Large intestine (tissue), 3 donors: ENCODE measurements around the gene WBP1L. TPM values are rescaled to one million over a fixed set of nuclear protein-coding genes. Genes with fewer than 3 reads are reported as not detected.
"Not testable (repeated sequence)": the region's sequence is repeated elsewhere in the genome, so short reads cannot be mapped to it uniquely, and the experiment has no call there.

Experiments
- DNase-seq, 2 donors: peaks; one replicate each; pipeline versions ENCODE4 v3.0.0 to v3.0.0-alpha.2; 2013
- H3K27ac ChIP-seq: one replicate; pipeline ENCODE4 v1.5.1; 2013; ENCODE audit warnings: low read length
- H3K27me3 ChIP-seq: 2 replicates; pipeline ENCODE4 v1.6.1; 2013; ENCODE audit warnings: low read length; ENCODE audit not compliant: control insufficient read depth, insufficient read depth
- H3K36me3 ChIP-seq: 2 replicates; pipeline ENCODE4 v1.6.1; 2013; ENCODE audit warnings: low read length; ENCODE audit not compliant: control insufficient read depth, insufficient read depth
- H3K4me1 ChIP-seq: one replicate; pipeline ENCODE4 v1.6.1; 2013; ENCODE audit warnings: low read length; ENCODE audit not compliant: control insufficient read depth, insufficient read depth
- H3K4me3 ChIP-seq: one replicate; pipeline ENCODE4 v1.5.1; 2013; ENCODE audit warnings: low read length
- H3K9me3 ChIP-seq: one replicate; pipeline ENCODE4 v1.6.1; 2013; ENCODE audit warnings: mild to moderate bottlenecking, low read depth, low read length, moderate library complexity; ENCODE audit not compliant: control insufficient read depth
- WGBS: methylation state at CpG from one replicate; pipeline ENCODE4 v1.1.5; 2013; ENCODE audit warnings: low lambda C conversion rate; ENCODE audit not compliant: insufficient coverage; 5-methylcytosine and 5-hydroxymethylcytosine counted together
- polyA plus RNA-seq: library from polyadenylated mRNA; unstranded; fragments of 120-200 nt; gene quantifications from one replicate; pipeline ENCODE4 v1.2.1, GENCODE V29; 2013

Gene WBP1L
- polyA plus RNA-seq, 1 donor, result 34.6 TPM

DNA sequence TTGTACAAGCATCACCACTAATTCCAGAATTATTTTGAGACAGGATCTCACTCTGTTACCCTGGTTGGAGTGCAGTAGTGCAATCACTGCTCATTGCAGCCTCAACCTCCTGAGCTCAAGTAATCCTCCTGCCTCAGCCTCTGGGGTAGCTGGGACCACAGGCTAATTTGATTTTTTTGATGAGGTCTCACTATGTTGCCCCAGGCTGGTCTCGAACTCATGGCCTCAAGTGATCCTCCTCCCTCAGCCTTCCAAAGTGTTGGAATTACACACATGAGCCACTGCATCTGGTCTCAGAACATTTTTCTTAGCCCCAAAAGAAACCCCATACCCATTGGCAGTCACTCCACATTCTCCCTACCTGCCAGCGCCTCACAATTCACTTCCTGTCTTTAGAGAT lies 3.5 kb upstream of the WBP1L start:
- Histone ChIP-seq H3K27ac (no peak overlapping the region), H3K4me3 (no peak overlapping the region), H3K4me1 (peaks cover 23% of the 10 kb centered on the region), H3K27me3 (no peaks in the 10 kb centered on the region), H3K9me3 (no peaks in the 10 kb centered on the region), H3K36me3 (peaks cover 14% of the 10 kb centered on the region)
- DNase-seq, result no peak
- WGBS, result no CpG with 5 or more reads among the region's 2 CpGs

DNA sequence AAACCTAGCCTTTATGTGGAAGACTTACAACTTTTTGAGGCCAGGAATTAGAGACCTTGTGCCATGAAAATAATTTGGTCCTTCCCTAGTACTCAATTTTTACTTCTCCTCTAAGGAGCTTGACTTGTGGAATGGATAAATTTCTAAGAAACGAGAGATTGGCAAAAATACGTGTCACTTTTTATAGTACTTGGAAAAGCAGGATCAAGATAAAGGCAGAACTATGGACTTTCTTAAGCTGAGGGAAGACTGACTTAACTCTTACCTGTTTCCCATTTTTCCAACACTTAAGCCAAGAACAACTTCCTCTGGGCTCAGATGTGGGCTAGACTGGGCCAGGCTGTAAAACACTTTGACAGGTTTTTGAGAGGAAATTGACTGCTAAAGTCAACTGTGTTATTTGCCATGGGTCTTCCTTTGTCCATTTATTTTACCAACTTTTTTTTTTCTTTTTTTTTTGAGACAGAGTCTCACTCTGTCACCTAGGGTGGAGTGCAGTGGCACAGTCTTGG lies 2.0 kb upstream of the WBP1L start:
- H3K27me3 ChIP-seq, result no peaks in the 10 kb centered on the region
- DNase-seq, result peak; percentile 29 to 68
- H3K4me3 ChIP-seq, result no peak overlapping the region
- H3K9me3 ChIP-seq, result no peaks in the 10 kb centered on the region
- H3K27ac ChIP-seq, result peak overlapping the region; percentile 49
- H3K4me1 ChIP-seq, result peaks cover 28% of the 10 kb centered on the region
- 10% methylated on average over 2 of the region's 2 CpGs for WGBS
- H3K36me3 ChIP-seq, result peaks cover 7% of the 10 kb centered on the region

DNA sequence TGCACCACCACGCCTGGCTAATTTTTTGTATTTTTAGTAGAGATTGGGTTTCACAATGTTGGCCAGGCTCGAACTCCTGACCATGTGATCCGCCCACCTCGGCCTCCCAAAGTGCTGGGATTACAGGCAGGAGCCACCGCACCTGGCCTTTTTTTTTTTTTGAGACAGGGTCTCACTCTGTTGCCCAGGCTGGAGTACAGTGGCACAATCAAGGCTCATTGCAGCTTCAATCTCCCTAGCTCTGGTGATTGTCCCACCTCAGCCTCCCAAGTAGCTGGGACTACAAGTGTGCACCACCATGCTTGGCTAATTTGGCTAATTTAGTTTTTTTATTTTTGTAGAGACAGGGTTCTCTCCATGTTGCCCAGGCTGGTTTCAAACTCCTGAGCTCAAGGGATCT lies 1.4 kb upstream of the WBP1L start:
- WGBS, result no CpG with 5 or more reads among the region's 5 CpGs
- H3K4me1 ChIP-seq, result peaks cover 28% of the 10 kb centered on the region

DNA sequence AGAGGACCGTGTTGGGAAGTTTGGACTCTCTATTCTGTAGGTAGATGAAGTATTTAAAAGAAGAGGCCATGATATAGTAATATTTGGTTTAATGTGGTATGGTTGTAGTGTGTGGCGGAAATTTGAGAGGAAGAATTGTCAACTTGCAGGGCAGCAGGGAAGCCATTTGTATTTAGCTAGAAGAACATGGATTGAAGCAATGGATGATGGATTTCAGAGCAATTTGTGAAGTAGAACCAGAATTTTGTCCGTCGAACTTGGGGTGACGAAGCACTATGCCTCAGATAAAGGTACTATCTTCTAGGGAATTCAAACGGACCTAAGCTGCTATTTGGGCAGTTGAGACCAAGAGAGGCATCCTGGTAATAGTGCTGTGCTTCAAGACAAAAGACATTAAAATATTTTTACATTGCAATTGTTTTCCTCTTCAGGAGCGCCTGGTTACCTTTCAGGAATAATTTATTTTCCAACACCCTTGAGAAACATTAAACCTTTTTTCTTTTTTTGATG lies 615 bp upstream of the WBP1L start:
- H3K4me1 ChIP-seq, result peaks cover 28% of the 10 kb centered on the region
- no peaks in the 10 kb centered on the region for H3K36me3 ChIP-seq
- no peaks in the 10 kb centered on the region for H3K9me3 ChIP-seq
- DNase-seq, result no peak
- 35% methylated on average over 6 of the region's 7 CpGs for WGBS
- H3K4me3 ChIP-seq, result no peak overlapping the region
- no peak overlapping the region for H3K27ac ChIP-seq
- H3K27me3 ChIP-seq, result no peaks in the 10 kb centered on the region

More for the DNA sequence above, 1.4 kb upstream of the WBP1L start:
- H3K27ac ChIP-seq, H3K9me3 ChIP-seq, H3K36me3 ChIP-seq, H3K27me3 ChIP-seq, DNase-seq, H3K4me3 ChIP-seq: not testable (repeated sequence)

DNA sequence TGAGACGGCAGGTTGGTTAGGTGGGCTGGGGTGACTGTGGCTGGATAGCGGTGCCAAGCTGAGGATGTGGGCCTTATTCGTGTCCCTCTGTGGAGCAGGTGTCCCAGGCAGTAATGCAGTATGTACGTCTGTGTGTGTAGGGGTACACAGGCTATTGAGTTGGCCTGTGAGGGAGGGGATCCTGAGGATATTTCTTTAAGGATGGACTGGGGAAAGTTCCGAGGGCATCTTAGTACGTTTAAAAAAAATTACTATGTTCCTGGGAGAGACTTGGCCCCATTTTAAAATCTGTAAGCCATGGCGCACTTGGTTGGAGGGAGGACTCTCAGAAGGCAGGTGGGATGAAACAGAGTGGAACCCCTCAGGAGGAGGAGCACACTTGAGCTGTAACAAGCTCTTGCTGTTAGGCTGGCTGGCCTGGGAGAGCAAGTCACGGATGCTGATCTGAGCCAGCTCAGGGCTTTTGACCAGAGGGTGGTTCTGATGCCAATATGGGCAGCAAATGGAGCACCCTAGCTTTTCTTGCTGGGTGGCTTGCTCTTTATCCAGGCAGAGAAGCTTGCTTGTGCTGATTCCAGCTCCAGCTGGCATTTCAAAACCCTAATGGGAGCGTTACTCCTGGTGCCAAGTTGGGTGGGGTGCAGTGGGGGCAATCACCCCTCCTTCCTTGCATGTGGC lies 765 bp downstream of the WBP1L start:
- Histone ChIP-seq H3K4me3 (peak overlapping the region; percentile 96), H3K36me3 (no peaks in the 10 kb centered on the region), H3K27me3 (no peaks in the 10 kb centered on the region), H3K4me1 (peaks cover 27% of the 10 kb centered on the region), H3K9me3 (no peaks in the 10 kb centered on the region), H3K27ac (no peak overlapping the region)
- peak in 1 of 2 donors; percentile 58 for DNase-seq
- no CpG with 5 or more reads among the region's 9 CpGs for WGBS

DNA sequence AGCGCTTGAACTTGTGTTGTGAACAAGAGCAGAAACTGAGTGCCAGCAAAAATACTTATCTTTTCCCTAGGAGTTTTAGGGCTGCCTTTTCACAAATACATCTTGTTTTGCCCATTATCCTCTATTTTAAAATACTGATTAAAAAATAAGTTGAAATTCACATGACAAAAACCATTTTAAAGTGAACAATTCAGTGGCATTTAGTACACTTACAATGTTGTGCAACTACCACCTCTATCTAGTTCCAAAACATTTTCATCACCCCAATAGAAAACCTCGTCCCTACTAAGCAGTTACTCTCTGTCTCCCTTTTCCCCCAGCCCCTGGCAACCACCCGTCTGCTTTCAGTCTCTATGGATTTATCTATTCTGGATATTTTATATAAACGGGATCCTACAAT lies 1.4 kb downstream of the WBP1L start:
- Histone ChIP-seq H3K36me3 (no peaks in the 10 kb centered on the region), H3K9me3 (no peaks in the 10 kb centered on the region), H3K27me3 (no peaks in the 10 kb centered on the region), H3K4me3 (peak overlapping the region; percentile 96), H3K27ac (no peak overlapping the region), H3K4me1 (peaks cover 21% of the 10 kb centered on the region)
- 68% methylated on average over 2 of the region's 4 CpGs for WGBS
- no peak for DNase-seq

DNA sequence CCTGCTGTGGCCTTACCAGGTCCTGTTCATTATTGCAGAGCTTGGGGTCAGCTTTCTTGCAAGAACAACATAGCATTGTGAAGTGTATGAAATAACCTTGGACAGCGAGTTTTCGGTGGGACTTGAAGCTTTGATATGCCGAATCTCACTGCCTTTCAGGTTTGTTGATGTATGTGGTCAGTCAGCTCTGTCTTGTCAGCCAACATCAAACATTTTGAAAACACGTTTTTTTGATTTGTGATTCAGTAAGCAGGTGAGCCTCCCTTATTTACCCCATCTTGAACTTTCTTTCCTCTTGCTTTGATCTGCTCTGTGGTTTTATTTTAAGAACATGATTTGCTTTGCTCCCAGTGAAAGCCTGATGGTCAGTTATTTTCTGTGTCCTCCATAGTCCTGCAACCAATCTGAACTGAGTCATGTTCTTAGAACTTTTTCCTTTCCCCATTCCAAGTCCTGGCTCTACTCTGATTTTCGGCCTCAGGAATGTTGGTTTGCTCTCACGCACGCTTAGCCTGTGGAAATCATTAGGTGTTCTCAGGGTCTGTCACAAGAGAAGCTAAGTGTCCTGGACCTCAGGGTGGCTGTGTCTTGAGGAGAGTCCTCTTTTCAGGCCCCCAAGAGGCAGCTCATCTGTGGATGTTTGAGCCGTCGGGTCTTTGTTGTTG lies 8.7 kb downstream of the WBP1L start:
- no peaks in the 10 kb centered on the region for H3K9me3 ChIP-seq
- H3K4me1 ChIP-seq, result no peaks in the 10 kb centered on the region
- WGBS, result 75% methylated on average over 1 of the region's 9 CpGs
- no peak for DNase-seq
- no peaks in the 10 kb centered on the region for H3K27me3 ChIP-seq
- no peaks in the 10 kb centered on the region for H3K36me3 ChIP-seq
- H3K4me3 ChIP-seq, result no peak overlapping the region
- H3K27ac ChIP-seq, result no peak overlapping the region

DNA sequence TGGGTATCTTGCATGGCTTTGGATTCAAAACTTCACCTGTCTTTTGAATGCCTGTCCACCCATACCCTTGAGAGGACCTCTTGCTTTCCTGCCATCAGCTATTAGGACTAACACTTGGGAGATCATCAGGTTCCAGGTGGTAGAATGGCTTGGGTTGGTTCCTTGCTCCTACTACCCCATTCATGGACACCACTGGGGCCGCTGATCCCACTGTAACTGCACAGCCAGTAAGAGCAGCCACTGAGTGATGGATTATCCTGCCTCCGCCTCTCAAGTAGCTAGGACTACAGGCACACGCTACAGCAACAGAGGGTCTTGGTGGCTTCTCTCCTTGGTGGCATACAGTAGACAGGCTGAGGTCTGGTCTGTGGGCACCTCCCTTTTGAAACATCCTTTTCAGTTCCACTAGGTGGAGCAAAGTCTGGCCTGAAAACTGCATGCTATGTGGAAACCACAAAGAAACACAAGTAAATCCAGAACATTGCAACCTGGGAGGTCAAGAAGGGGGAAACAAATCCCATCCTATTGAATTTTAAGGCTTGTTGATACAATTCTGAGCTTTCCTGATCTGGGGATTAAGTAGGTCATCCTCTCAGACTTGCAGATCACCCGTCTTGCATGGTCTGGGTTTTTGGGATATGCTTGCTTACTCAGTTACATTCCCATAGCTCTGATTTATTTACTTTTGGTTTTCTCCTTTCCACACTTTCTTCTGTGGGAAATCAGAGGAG lies 9.4 kb downstream of the WBP1L start:
- Histone ChIP-seq H3K36me3 (no peaks in the 10 kb centered on the region), H3K27me3 (no peaks in the 10 kb centered on the region), H3K27ac (no peak overlapping the region), H3K9me3 (no peaks in the 10 kb centered on the region), H3K4me1 (no peaks in the 10 kb centered on the region), H3K4me3 (no peak overlapping the region)
- WGBS, result no CpG with 5 or more reads among the region's 4 CpGs
- peak; percentile 39 to 55 for DNase-seq

DNA sequence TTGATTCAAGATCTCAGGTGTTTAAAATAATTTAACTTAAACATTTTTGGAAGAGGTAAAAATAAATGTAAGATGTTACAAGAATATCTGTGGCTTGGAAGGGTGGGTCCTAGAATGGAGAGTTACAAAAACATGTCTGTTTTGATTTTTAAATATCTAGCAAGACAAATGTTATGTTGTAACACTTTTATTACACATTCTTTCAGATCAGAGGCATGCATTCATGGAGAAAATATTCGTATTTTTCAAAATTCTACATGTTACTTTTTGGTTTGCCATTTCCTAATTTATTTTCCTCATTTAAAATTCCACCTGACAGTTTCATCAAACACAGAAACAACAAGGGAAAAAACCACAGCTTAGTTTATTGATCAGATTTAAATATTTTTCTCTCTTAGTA lies 10.0 kb downstream of the WBP1L start:
- Histone ChIP-seq H3K27ac (no peak overlapping the region), H3K9me3 (no peaks in the 10 kb centered on the region), H3K4me3 (no peak overlapping the region), H3K36me3 (no peaks in the 10 kb centered on the region), H3K27me3 (no peaks in the 10 kb centered on the region), H3K4me1 (no peaks in the 10 kb centered on the region)
- WGBS, result 100% methylated on average over 1 of the region's 1 CpG
- DNase-seq, result no peak

DNA sequence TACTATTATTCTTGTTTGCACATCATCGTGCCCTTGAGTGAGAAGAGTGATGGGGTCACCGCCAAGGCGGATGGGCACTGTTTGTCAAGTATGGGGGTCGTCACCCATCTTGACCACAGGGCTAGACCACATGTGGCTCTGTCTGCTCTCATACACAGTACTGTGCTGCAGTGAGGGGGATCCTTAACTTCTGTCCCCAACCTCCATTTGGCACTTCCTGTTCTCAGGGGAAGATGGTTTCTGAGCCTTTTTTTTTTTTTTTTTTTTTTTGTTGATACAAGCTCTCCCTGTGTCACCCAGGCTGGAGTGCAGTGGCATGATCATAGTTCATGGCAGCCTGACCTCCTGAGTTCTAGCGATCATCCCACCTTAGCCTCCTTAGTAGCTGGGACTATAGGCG lies 13.6 kb downstream of the WBP1L start:
- no peaks in the 10 kb centered on the region for H3K9me3 ChIP-seq
- no peak overlapping the region for H3K4me3 ChIP-seq
- DNase-seq, result no peak
- H3K27ac ChIP-seq, result no peak overlapping the region
- no peaks in the 10 kb centered on the region for H3K27me3 ChIP-seq
- no peaks in the 10 kb centered on the region for H3K4me1 ChIP-seq
- WGBS, result no CpG with 5 or more reads among the region's 6 CpGs
- H3K36me3 ChIP-seq, result no peaks in the 10 kb centered on the region
